IMR-90 (cell line): ENCODE measurements around the gene MGAT5. TPM values are rescaled to one million over a fixed set of nuclear protein-coding genes. Genes with fewer than 3 reads are reported as not detected.

Experiments used
- ATAC-seq: fragments of 200-7000 bp; cut with Tn5 transposase; 2 replicates; pipeline ENCODE4 v1.9.1; 2020; ENCODE audit warnings: low read depth, mild to moderate bottlenecking, moderate library complexity
- BruUV-seq: library from RNA; stranded (reverse); fragments of 400-500 nt; replicated peaks from 2 replicates; lab custom pipeline; 2021; lab: Mats Ljungman, UMichigan
- CTCF ChIA-PET: fragments of 300-600 bp; formaldehyde crosslinking; extraction: SDS; loops from one replicate; lab custom pipeline; 2021; ENCODE audit warnings: antibody characterized with exemption; lab: Yijun Ruan, JAX
- POLR2A ChIA-PET: fragments of 300-600 bp; sonication (Branson Sonifier 250); formaldehyde crosslinking; loops from one replicate; lab custom pipeline; 2022; ENCODE audit warnings: antibody characterized with exemption; ENCODE audit not compliant: unreplicated experiment; lab: Charles Lee
- DNase-seq: peaks from one replicate; pipeline ENCODE4 v3.0.0; 2013
- H2AFZ ChIP-seq: replicated peaks from 2 replicates; pipeline ENCODE3; 2013; ENCODE audit warnings: low read length, mild to moderate bottlenecking; ENCODE audit not compliant: poor library complexity
- H2AK5ac ChIP-seq: 2 replicates; pipeline ENCODE4 v1.6.1; 2013; ENCODE audit warnings: low read depth, low read length, inconsistent platforms
- H2AK9ac ChIP-seq: replicated peaks from 2 replicates; pipeline ENCODE3; 2013; ENCODE audit warnings: mild to moderate bottlenecking, low read depth, low read length, moderate library complexity; ENCODE audit not compliant: poor library complexity
- H2BK120ac ChIP-seq: 2 replicates; pipeline ENCODE4 v1.6.1; 2013; ENCODE audit warnings: low read depth, low read length, inconsistent platforms
- H2BK15ac ChIP-seq: 3 replicates; pipeline ENCODE4 v1.6.1; 2013; ENCODE audit warnings: low read depth, low read length, inconsistent platforms
- H2BK20ac ChIP-seq: 2 replicates; pipeline ENCODE4 v1.6.1; 2013; ENCODE audit warnings: low read depth, mild to moderate bottlenecking, inconsistent platforms, low read length, moderate library complexity
- H2BK5ac ChIP-seq: 2 replicates; pipeline ENCODE4 v1.6.1; 2013; ENCODE audit warnings: mild to moderate bottlenecking, low read depth, low read length, inconsistent platforms; ENCODE audit not compliant: poor library complexity, severe bottlenecking
- H3K14ac ChIP-seq: replicated peaks from 2 replicates; pipeline ENCODE4 v1.6.1; 2013; ENCODE audit warnings: low read depth, low read length, inconsistent platforms
- H3K18ac ChIP-seq: 2 replicates; pipeline ENCODE4 v1.6.1; 2013; ENCODE audit warnings: low read depth, low read length, control low read depth
- H3K23ac ChIP-seq: 2 replicates; pipeline ENCODE4 v1.6.1; 2013; ENCODE audit warnings: low read depth, low read length, inconsistent platforms
- H3K27ac ChIP-seq: 2 replicates; pipeline ENCODE4 v1.5.1; 2013; ENCODE audit warnings: mild to moderate bottlenecking, control low read depth, low read length; ENCODE audit not compliant: insufficient read depth
- H3K27me3 ChIP-seq: 2 replicates; pipeline ENCODE4 v1.6.1; 2013; ENCODE audit warnings: low read length; ENCODE audit not compliant: control insufficient read depth, insufficient read depth
- H3K36me3 ChIP-seq: 2 replicates; pipeline ENCODE4 v1.6.1; 2013; ENCODE audit warnings: low read length, mixed read lengths; ENCODE audit not compliant: control insufficient read depth, insufficient read depth
- H3K4ac ChIP-seq: 2 replicates; pipeline ENCODE4 v1.6.1; 2013; ENCODE audit warnings: low read depth, low read length, inconsistent platforms
- H3K4me1 ChIP-seq: 2 replicates; pipeline ENCODE4 v1.6.1; 2013; ENCODE audit warnings: low read length, mixed read lengths; ENCODE audit not compliant: control insufficient read depth, insufficient read depth
- H3K4me2 ChIP-seq: 2 replicates; pipeline ENCODE4 v1.6.1; 2013; ENCODE audit warnings: low read depth, mild to moderate bottlenecking, control low read depth, low read length, moderate library complexity
- H3K4me3 ChIP-seq: 2 replicates; pipeline ENCODE4 v1.5.1; 2013; ENCODE audit warnings: low read depth, mild to moderate bottlenecking, control low read depth, low read length, moderate library complexity; ENCODE audit not compliant: insufficient read depth
- H3K56ac ChIP-seq: 2 replicates; pipeline ENCODE4 v1.6.1; 2013; ENCODE audit warnings: low read length, inconsistent platforms; ENCODE audit not compliant: insufficient read depth; ENCODE audit errors: extremely low read depth
- H3K79me1 ChIP-seq, 2 experiments: 2 replicates each; pipeline ENCODE4 v1.6.1; 2013; ENCODE audit warnings: low read length in 2 of 2, inconsistent platforms in 1 of 2, low read depth in 1 of 2
- H3K9ac ChIP-seq: 2 replicates; pipeline ENCODE4 v1.6.1; 2013; ENCODE audit warnings: low read depth, low read length, control low read depth
- H3K9me1 ChIP-seq: 2 replicates; pipeline ENCODE4 v1.6.1; 2013; ENCODE audit warnings: low read length, inconsistent platforms; ENCODE audit not compliant: insufficient read depth
- H3K9me3 ChIP-seq: 2 replicates; pipeline ENCODE4 v1.6.1; 2013; ENCODE audit warnings: low read length; ENCODE audit not compliant: control insufficient read depth, insufficient read depth
- H4K20me1 ChIP-seq: 2 replicates; pipeline ENCODE4 v1.6.1; 2013; ENCODE audit warnings: low read length, inconsistent platforms; ENCODE audit not compliant: insufficient read depth
- H4K5ac ChIP-seq: 2 replicates; pipeline ENCODE4 v1.6.1; 2013; ENCODE audit warnings: mild to moderate bottlenecking, low read depth, low read length, control low read depth
- H4K8ac ChIP-seq, 2 experiments: 2 replicates each; pipeline ENCODE4 v1.6.1; 2013; ENCODE audit warnings: low read depth in 2 of 2, low read length in 2 of 2, control low read depth in 1 of 2, inconsistent platforms in 1 of 2
- H4K91ac ChIP-seq: 2 replicates; pipeline ENCODE4 v1.6.1; 2013; ENCODE audit warnings: low read depth, low read length, inconsistent platforms; ENCODE audit not compliant: insufficient read depth
- CEBPB ChIP-seq: IDR thresholded peaks from 2 replicates; pipeline ENCODE4 v1.6.1; 2012; ENCODE audit warnings: low read depth, low read length, improper control_type of control experiment
- CHD1 ChIP-seq: IDR thresholded peaks from 2 replicates; pipeline ENCODE4 v1.6.1; 2012; ENCODE audit warnings: low read depth, low read length, improper control_type of control experiment
- CTCF ChIP-seq: conservative IDR thresholded peaks from 2 replicates; pipeline ENCODE4 v1.5.1; 2012; ENCODE audit warnings: mild to moderate bottlenecking, low read depth, low read length, improper control_type of control experiment
- ELK1 ChIP-seq: fragments of 150-350 bp; IDR thresholded peaks from 2 replicates; pipeline ENCODE4 v1.6.1; 2016; ENCODE audit warnings: low read depth, mild to moderate bottlenecking, low read length, moderate library complexity, borderline replicate concordance
- FOS ChIP-seq: fragments of 150-350 bp; IDR thresholded peaks from 2 replicates; pipeline ENCODE4 v1.6.1; 2016; ENCODE audit warnings: low read depth, low read length
- MAFK ChIP-seq: IDR thresholded peaks from 2 replicates; pipeline ENCODE4 v1.6.1; 2012; ENCODE audit warnings: low read depth, low read length, improper control_type of control experiment
- MAZ ChIP-seq: IDR thresholded peaks from 2 replicates; pipeline ENCODE4 v1.6.1; 2012; ENCODE audit warnings: low read depth, mild to moderate bottlenecking, low read length, improper control_type of control experiment, moderate library complexity, borderline replicate concordance
- MXI1 ChIP-seq: IDR thresholded peaks from 2 replicates; pipeline ENCODE4 v1.6.1; 2012; ENCODE audit warnings: low read depth, mild to moderate bottlenecking, low read length, moderate library complexity, borderline replicate concordance
- NFE2L2 ChIP-seq: fragments of 150-350 bp; IDR thresholded peaks from 2 replicates; pipeline ENCODE4 v1.6.1; 2016; ENCODE audit warnings: low read depth, mild to moderate bottlenecking, low read length
- POLR2A ChIP-seq: IDR thresholded peaks from 2 replicates; pipeline ENCODE4 v1.6.1; 2012; ENCODE audit warnings: mild to moderate bottlenecking, low read depth, low read length
- RAD21 ChIP-seq: IDR thresholded peaks from 2 replicates; pipeline ENCODE4 v1.6.1; 2012; ENCODE audit warnings: low read length, improper control_type of control experiment
- RCOR1 ChIP-seq: IDR thresholded peaks from 2 replicates; pipeline ENCODE4 v1.6.1; 2012; ENCODE audit warnings: mild to moderate bottlenecking, low read length, improper control_type of control experiment; ENCODE audit not compliant: insufficient replicate concordance
- RFX5 ChIP-seq: IDR thresholded peaks from 2 replicates; pipeline ENCODE4 v1.8.0; 2012; ENCODE audit warnings: low read depth, mild to moderate bottlenecking, low read length, moderate library complexity
- SMC3 ChIP-seq: fragments of 150-350 bp; IDR thresholded peaks from 2 replicates; pipeline ENCODE4 v1.6.1; 2016; ENCODE audit warnings: low read depth, mild to moderate bottlenecking, antibody characterized with exemption, low read length, moderate library complexity
- USF2 ChIP-seq: fragments of 150-350 bp; IDR thresholded peaks from 2 replicates; pipeline ENCODE4 v1.6.1; 2017; ENCODE audit warnings: mild to moderate bottlenecking, antibody characterized with exemption, low read length, low read depth
- WGBS, 2 experiments: methylation state at CpG; one replicate each; pipeline versions ENCODE4 v1.1.5 to v1.1.7; 2013; ENCODE audit warnings: missing lambda C conversion rate in 2 of 2; ENCODE audit not compliant: insufficient read length in 1 of 2; ENCODE audit errors: extremely low coverage in 2 of 2; 5-methylcytosine and 5-hydroxymethylcytosine counted together
- dilution Hi-C: fragments of 300-500 bp; cut with HindIII; formaldehyde crosslinking; loops from one replicate; pipeline ENCODE4 v1.14.3; 2018; ENCODE audit warnings: low sequenced_read_pairs; ENCODE audit not compliant: unreplicated experiment
- in situ Hi-C: fragments of 300-500 bp; cut with MboI; formaldehyde crosslinking; loops from 3 replicates; pipeline ENCODE4 v1.14.3; 2019; ENCODE audit warnings: low sequenced_read_pairs, inconsistent platforms, mixed read lengths
- intact Hi-C: fragments of 100-400 bp; cut with micrococcal nuclease; formaldehyde crosslinking; loops from 2 replicates; pipeline ENCODE4 v1.10.0; 2022
- polyA plus RNA-seq, 3 experiments: library from polyadenylated mRNA; depleted of rRNA; stranded (reverse); fragments of >200 nt; gene quantifications; 2 replicates each; pipeline ENCODE4 v1.2.3, GENCODE V29; 2012; ENCODE audit warnings: low replicate concordance in 1 of 3
- total RNA-seq: library from RNA; depleted of rRNA; stranded (reverse); fragments of >200 nt; gene quantifications from 2 replicates; pipeline ENCODE4 v1.2.3, GENCODE V29; 2012

MGAT5 gene
- total and polyA plus RNA-seq, 2 of the 4 experiments (the other 2 are of a cell fraction): 22.9 to 59.9 TPM

GRCh38 chr2:134372141-134372540, 118.3 kb downstream of the MGAT5 start:
- dilution Hi-C loops: no loop called here
- H3K4me1 ChIP-seq: peaks cover 33% of the 10 kb centered on the region
- H3K4me3 ChIP-seq: no peak overlapping the region
- CTCF ChIA-PET: interaction anchor here (0.6 to 1.7 kb wide), 4 partner anchors 16 to 79 kb away, joined by 3 to 4 read pairs (median 3); no protein-coding TSS in a partner anchor
- no CpG with 5 or more reads among the region's 5 CpGs for WGBS, 2 experiments
- peak overlapping the region; percentile 57 for H2AK9ac ChIP-seq
- H3K79me1 ChIP-seq: peaks cover 6 to 38% of the 10 kb centered on the region in 2 experiments; a peak in 3 of 4 replicates
- H4K20me1 ChIP-seq: peaks cover 4% of the 10 kb centered on the region; the same call in 1 of the 2 replicates
- DNase-seq (peak; percentile 73), ATAC-seq (peak; percentile 40)
- BruUV-seq: no TSS peak
- no peak overlapping the region for H3K9ac ChIP-seq
- H3K56ac ChIP-seq: 0 out of 2 replicates have a peak overlapping the region, but pooled peaks have one; percentile 29
- POLR2A ChIA-PET: no interaction called here
- H3K36me3 ChIP-seq: peaks cover 9% of the 10 kb centered on the region
- H3K9me3 ChIP-seq: no peaks in the 10 kb centered on the region
- peak overlapping the region in 1 of 2 experiments; percentile 60; a peak in 2 of 4 replicates for H4K8ac ChIP-seq
- no peaks in the 10 kb centered on the region for H3K27me3 ChIP-seq
- H2BK15ac ChIP-seq: peak overlapping the region; percentile 23; the same call in 1 of the 3 replicates
- H3K9me1 ChIP-seq: peaks cover 44% of the 10 kb centered on the region
- H4K91ac ChIP-seq: 0 out of 2 replicates have a peak overlapping the region, but pooled peaks have one; percentile 12
- H2AFZ ChIP-seq: no peak overlapping the region
- H2AK5ac ChIP-seq: peak overlapping the region; percentile 63; the same call in 1 of the 2 replicates
- intact Hi-C loops: loop anchor here (10.0 kb wide), 1 partner anchor 487 kb away; no protein-coding TSS in a partner anchor
- H3K4me2 ChIP-seq: peak overlapping the region; percentile 16; the same call in 1 of the 2 replicates
- 0 out of 2 replicates have a peak overlapping the region, but pooled peaks have one; percentile 21 for H4K5ac ChIP-seq
- peak overlapping the region; percentile 60 for H2BK120ac ChIP-seq
- in situ Hi-C loops: no loop called here
- peak overlapping the region; percentile 60 for H2BK5ac ChIP-seq
- H3K4ac ChIP-seq: peak overlapping the region; percentile 54; the same call in 1 of the 2 replicates
- peak overlapping the region; percentile 35; the same call in 1 of the 2 replicates for H3K27ac ChIP-seq
- H3K23ac ChIP-seq: peak overlapping the region; percentile 26; the same call in 1 of the 2 replicates
- H2BK20ac ChIP-seq: peak overlapping the region; percentile 66
- H3K14ac ChIP-seq: peak overlapping the region; percentile 53
- H3K18ac ChIP-seq: peak overlapping the region; percentile 47
- no peak for TF ChIP-seq CEBPB
- TF ChIP-seq MXI1: no peak
- TF ChIP-seq FOS: no peak
- TF ChIP-seq USF2: no peak
- no peak for TF ChIP-seq CTCF
- no peak for TF ChIP-seq NFE2L2
- no peak for TF ChIP-seq SMC3
- TF ChIP-seq ELK1: no peak
- TF ChIP-seq MAFK: no peak
- TF ChIP-seq MAZ: no peak
- no peak for TF ChIP-seq RCOR1
- TF ChIP-seq RAD21: no peak
- no peak for TF ChIP-seq CHD1
- TF ChIP-seq POLR2A: no peak
- no peak; the same call in 1 of the 2 replicates for TF ChIP-seq RFX5
